GM10266 (cell line): ENCODE measurements around the gene PCDHGB2.
"Not testable (repeated sequence)": the region's sequence is repeated elsewhere in the genome, so short reads cannot be mapped to it uniquely, and the experiment has no call there.

Experiments used
- DNase-seq: peaks from one replicate; pipeline ENCODE4 v3.0.0; 2012; ENCODE audit errors: extremely low spot score
- TF ChIP-seq, protein P1 (sequence below): IDR thresholded peaks from 2 replicates; pipeline ENCODE4 v1.5.1; 2012; ENCODE audit warnings: mild to moderate bottlenecking, low read depth; ENCODE audit not compliant: control insufficient read depth, insufficient read depth; ENCODE audit errors: missing control alignments

PCDHGB2 gene

DNA sequence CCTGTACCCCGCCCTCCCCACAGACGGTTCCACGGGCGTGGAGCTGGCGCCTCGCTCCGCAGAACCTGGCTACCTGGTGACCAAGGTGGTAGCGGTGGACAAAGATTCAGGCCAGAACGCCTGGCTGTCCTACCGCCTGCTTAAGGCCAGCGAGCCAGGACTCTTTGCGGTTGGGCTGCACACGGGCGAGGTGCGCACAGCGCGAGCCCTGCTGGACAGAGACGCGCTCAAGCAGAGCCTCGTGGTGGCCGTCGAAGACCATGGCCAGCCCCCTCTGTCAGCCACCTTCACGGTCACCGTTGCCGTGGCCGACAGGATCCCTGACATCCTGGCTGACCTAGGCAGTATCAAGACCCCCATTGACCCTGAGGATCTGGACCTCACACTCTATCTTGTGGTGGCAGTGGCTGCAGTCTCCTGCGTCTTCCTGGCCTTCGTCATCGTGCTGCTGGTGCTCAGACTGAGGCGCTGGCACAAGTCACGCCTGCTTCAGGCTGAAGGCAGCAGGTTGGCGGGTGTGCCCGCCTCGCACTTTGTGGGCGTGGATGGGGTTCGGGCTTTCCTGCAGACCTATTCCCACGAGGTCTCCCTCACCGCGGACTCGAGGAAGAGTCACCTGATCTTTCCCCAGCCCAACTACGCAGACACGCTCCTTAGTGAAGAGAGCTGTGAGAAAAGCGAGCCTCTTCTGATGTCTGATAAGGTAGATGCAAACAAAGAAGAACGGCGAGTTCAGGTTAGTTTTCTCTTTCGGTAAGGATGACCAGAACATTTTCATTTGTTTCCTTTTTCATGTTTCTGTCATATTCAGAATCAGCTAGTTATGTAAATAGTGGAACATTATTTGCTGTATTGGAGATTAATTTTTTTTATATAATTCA, 6.5 kb downstream of the PCDHGB2 start:
- TF ChIP-seq, protein P1, sequence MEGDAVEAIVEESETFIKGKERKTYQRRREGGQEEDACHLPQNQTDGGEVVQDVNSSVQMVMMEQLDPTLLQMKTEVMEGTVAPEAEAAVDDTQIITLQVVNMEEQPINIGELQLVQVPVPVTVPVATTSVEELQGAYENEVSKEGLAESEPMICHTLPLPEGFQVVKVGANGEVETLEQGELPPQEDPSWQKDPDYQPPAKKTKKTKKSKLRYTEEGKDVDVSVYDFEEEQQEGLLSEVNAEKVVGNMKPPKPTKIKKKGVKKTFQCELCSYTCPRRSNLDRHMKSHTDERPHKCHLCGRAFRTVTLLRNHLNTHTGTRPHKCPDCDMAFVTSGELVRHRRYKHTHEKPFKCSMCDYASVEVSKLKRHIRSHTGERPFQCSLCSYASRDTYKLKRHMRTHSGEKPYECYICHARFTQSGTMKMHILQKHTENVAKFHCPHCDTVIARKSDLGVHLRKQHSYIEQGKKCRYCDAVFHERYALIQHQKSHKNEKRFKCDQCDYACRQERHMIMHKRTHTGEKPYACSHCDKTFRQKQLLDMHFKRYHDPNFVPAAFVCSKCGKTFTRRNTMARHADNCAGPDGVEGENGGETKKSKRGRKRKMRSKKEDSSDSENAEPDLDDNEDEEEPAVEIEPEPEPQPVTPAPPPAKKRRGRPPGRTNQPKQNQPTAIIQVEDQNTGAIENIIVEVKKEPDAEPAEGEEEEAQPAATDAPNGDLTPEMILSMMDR, result no peak
- no peak for DNase-seq

DNA sequence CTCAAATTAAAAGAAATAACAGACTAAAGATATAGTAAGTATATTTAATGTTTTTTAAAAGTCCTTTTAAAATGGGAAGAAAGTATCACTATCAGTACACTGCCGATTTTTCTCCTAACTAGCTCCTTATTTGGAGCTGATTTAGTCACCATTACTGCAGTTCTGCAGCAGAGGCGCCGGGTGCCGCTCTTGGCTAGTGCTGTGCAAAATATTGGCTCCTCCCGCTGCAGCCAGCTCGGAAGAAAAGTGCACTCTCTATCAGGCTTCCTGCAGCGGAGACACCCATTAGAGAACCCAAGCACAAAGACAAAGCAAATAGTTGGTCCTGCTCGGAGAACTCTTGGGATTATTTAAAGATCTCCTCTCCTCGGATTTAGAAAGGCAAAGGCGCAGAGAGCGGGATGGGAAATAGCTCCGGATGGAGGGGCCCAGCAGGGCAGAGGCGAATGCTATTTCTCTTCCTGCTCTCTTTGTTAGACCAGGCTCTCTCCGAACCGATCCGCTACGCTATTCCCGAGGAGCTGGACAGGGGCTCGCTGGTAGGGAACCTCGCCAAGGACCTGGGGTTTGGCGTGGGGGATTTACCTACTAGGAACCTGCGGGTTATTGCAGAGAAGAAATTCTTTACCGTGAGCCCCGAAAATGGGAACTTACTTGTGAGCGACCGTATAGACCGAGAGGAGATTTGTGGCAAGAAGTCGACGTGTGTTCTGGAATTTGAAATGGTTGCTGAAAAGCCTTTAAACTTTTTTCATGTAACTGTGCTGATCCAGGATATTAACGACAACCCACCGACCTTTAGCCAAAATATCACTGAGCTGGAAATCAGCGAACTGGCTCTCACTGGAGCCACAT, 10.4 kb downstream of the PCDHGB2 start, which contains the start of gene PCDHGB3:
PCDHGB3 (plus strand) TSS at position 249 of the 855 bp plus-strand sequence; CDS start at position 402, 153 bp downstream.
- TF ChIP-seq, protein P1, result peak; percentile 48
- peak; percentile 65 for DNase-seq

DNA sequence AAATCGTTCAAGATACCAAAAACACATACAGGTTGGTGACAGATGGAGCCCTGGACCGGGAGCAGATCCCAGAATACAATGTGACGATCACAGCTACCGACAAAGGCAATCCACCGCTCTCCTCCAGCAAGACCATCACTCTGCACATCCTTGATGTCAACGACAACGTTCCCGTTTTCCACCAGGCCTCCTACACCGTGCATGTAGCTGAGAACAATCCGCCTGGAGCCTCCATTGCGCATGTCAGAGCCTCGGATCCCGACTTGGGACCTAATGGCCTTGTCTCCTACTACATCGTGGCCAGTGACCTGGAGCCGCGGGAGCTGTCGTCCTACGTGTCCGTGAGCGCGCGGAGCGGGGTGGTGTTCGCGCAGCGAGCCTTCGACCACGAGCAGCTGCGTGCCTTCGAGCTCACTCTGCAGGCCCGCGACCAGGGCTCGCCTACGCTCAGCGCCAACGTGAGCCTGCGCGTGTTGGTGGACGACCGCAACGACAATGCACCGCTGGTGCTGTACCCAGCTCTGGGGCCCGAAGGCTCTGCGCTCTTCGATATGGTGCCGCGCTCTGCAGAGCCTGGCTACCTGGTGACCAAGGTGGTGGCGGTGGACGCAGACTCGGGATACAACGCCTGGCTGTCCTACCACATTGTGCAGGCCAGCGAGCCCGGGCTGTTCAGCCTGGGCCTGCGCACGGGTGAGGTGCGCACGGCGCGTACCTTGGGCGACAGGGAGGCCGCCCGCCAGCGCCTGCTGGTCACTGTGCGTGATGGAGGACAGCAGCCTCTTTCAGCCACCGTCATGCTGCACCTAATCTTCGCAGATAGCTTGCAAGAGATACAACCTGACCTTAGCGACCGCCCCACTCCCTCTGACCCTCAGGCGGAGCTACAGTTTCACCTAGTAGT, 12.0 kb downstream of the PCDHGB2 start:
- DNase-seq, result no peak
- TF ChIP-seq, protein P1, result no peak

DNA sequence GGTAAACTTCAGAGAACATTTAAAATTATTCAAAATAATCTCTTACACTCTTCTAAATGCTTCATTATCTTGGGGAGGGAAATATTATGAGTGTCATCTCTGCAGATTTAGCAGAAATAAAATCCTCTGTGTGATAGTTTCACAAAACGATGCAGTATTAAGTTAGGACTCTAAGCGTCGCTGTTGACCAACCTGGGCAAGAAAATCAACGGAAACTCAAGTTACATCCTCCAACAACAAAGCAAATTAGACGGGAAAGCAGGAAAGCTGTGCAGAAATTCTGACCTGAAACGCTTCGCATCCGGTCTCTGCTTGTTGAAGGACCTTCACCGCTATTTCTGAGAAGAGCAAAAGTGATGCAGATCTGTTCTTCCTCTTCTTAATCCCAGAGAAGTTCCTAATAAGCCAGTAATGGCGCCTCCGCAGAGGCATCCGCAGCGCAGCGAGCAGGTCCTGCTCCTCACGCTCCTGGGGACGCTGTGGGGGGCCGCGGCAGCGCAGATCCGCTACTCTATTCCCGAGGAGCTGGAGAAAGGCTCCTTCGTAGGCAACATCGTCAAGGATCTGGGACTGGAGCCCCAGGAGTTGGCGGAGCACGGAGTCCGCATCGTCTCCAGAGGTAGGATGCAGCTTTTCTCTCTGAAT, 14.0 kb downstream of the PCDHGB2 start, which contains the start of gene PCDHGA6:
PCDHGA6 (plus strand) TSS at position 219 of the 645 bp plus-strand sequence; CDS start at position 412, 193 bp downstream.
- no peak for DNase-seq
- TF ChIP-seq, protein P1, result peak; percentile 32

DNA sequence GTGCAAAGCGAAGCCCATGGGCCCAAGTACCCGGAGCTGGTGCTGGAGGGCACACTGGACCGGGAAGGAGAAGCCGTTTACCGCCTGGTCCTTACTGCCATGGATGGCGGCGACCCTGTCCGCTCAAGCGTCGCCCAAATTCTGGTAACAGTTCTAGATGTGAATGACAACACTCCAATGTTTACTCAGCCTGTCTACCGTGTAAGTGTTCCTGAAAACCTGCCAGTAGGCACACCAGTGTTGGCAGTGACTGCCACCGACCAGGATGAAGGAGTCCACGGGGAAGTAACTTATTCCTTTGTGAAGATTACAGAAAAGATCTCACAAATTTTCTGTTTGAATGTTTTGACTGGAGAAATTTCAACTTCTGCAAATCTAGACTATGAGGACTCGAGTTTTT, 14.8 kb downstream of the PCDHGB2 start:
- TF ChIP-seq, protein P1, result no peak
- DNase-seq, result no peak

DNA sequence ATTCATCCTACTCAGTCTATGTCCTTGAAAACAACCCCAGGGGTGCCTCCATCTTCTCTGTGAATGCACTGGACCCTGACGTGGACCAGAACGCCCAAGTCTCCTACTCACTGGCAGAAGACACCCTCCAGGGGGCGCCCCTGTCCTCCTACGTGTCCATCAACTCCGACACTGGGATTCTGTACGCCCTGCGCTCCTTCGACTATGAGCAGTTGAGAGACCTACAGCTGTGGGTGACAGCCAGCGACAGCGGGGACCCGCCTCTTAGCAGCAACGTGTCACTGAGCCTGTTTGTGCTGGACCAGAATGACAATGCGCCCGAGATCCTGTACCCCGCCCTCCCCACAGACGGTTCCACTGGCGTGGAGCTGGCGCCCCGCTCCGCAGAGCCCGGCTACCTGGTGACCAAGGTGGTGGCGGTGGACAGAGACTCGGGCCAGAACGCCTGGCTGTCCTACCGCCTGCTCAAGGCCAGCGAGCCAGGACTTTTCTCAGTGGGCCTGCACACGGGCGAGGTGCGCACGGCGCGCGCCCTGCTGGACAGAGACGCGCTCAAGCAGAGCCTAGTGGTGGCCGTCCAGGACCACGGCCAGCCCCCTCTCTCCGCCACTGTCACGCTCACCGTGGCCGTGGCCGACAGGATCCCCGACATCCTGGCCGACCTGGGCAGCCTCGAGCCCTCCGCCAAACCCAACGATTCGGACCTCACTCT, 15.8 kb downstream of the PCDHGB2 start:
- not testable (repeated sequence) for DNase-seq
